C4-2B (cell line): ENCODE measurements around the gene CSNK1D.

Source experiments
- H3K27ac ChIP-seq: fragments of 450-650 bp; 2 replicates; pipeline ENCODE4 v1.5.1; 2017
- CTCF ChIP-seq: fragments of 450-650 bp; conservative IDR thresholded peaks from 2 replicates; pipeline ENCODE4 v1.5.1; 2017; ENCODE audit warnings: mild to moderate bottlenecking
- ZFX ChIP-seq: fragments of 450-650 bp; IDR thresholded peaks from 2 replicates; pipeline ENCODE4 v1.6.1; 2017

Gene CSNK1D

GRCh38 chr17:82244413-82245133 is 28.9 kb downstream of the CSNK1D start:
- H3K27ac ChIP-seq = no peak overlapping the region
- TF ChIP-seq CTCF (no peak; the same call in 1 of the 2 replicates), ZFX (no peak)

- H3K27ac ChIP-seq = peak overlapping the region; percentile 68
- TF ChIP-seq CTCF = no peak
- no peak for TF ChIP-seq ZFX
Observed at GRCh38 chr17:82243648-82244412, 29.7 kb downstream of the CSNK1D start.

- peak overlapping the region; percentile 68 for H3K27ac ChIP-seq
- TF ChIP-seq CTCF = no peak
- no peak for TF ChIP-seq ZFX
Observed at GRCh38 chr17:82242977-82243647, 30.4 kb downstream of the CSNK1D start.

GRCh38 chr17:82242698-82242976 is 30.9 kb downstream of the CSNK1D start:
- H3K27ac ChIP-seq = peak overlapping the region; percentile 68
- TF ChIP-seq CTCF (no peak), ZFX (no peak)

- peak overlapping the region; percentile 68 for H3K27ac ChIP-seq
Observed at GRCh38 chr17:82241926-82242697, 31.4 kb downstream of the CSNK1D start.

More at GRCh38 chr17:82241926-82242697, 31.4 kb downstream of the CSNK1D start:
- TF ChIP-seq CTCF (no peak), ZFX (no peak)
